Activated CD4-positive, alpha-beta T cell treated with anti-CD3 and anti-CD28 coated beads, Interleukin-2, amount 50 U/mL, for 1 hour (primary cell): Measurements from ENCODE around the gene NT5DC3.
"Not testable (repeated sequence)": the region's sequence is repeated elsewhere in the genome, so short reads cannot be mapped to it uniquely, and the experiment has no call there.

Experiments
- DNase-seq: peaks from one replicate; pipeline ENCODE4 v3.0.0-alpha.2; 2020

NT5DC3 gene

GRCh38 chr12:103830730-103831320 is 10.2 kb downstream of the NT5DC3 start:
- no peak for DNase-seq

GRCh38 chr12:103830025-103830725 is 10.9 kb downstream of the NT5DC3 start:
- no peak for DNase-seq

- no peak for DNase-seq
These were observed 11.9 kb downstream of the NT5DC3 start for GRCh38 chr12:103829092-103829491.

GRCh38 chr12:103827911-103828391 is 13.1 kb downstream of the NT5DC3 start:
- no peak for DNase-seq

GRCh38 chr12:103824845-103825244 is 16.2 kb downstream of the NT5DC3 start:
- no peak for DNase-seq

GRCh38 chr12:103824290-103824689 is 16.7 kb downstream of the NT5DC3 start:
- no peak for DNase-seq

GRCh38 chr12:103823871-103824270 is 17.2 kb downstream of the NT5DC3 start:
- no peak for DNase-seq

GRCh38 chr12:103821773-103822172 is 19.3 kb downstream of the NT5DC3 start:
- DNase-seq = no peak

GRCh38 chr12:103820881-103821489 is 20.0 kb downstream of the NT5DC3 start:
- DNase-seq = no peak

GRCh38 chr12:103820361-103820760 is 20.7 kb downstream of the NT5DC3 start:
- no peak for DNase-seq

- no peak for DNase-seq
These were observed 21.1 kb downstream of the NT5DC3 start for GRCh38 chr12:103819892-103820291.

GRCh38 chr12:103819312-103819711 is 21.7 kb downstream of the NT5DC3 start:
- no peak for DNase-seq

- DNase-seq = no peak
These were observed 23.2 kb downstream of the NT5DC3 start for GRCh38 chr12:103817791-103818190.

- DNase-seq = no peak
These were observed 24.4 kb downstream of the NT5DC3 start for GRCh38 chr12:103816663-103817062.

GRCh38 chr12:103814436-103814835 is 26.6 kb downstream of the NT5DC3 start:
- DNase-seq = no peak

- DNase-seq = no peak
These were observed 27.1 kb downstream of the NT5DC3 start for GRCh38 chr12:103813949-103814348.

- no peak for DNase-seq
These were observed 27.6 kb downstream of the NT5DC3 start for GRCh38 chr12:103813426-103813825.

GRCh38 chr12:103812789-103813188 is 28.2 kb downstream of the NT5DC3 start:
- DNase-seq = no peak

- DNase-seq = no peak
These were observed 29.2 kb downstream of the NT5DC3 start for GRCh38 chr12:103811791-103812190.

GRCh38 chr12:103810111-103810510 is 30.9 kb downstream of the NT5DC3 start:
- no peak for DNase-seq

- not testable (repeated sequence) for DNase-seq
These were observed 31.4 kb downstream of the NT5DC3 start for GRCh38 chr12:103809639-103810038.

GRCh38 chr12:103809154-103809553 is 31.9 kb downstream of the NT5DC3 start:
- no peak for DNase-seq

GRCh38 chr12:103808239-103808880 is 32.7 kb downstream of the NT5DC3 start:
- DNase-seq = no peak
